HepG2 (cell line): Measurements from ENCODE around the gene BHLHA9. TPM values are rescaled to one million over a fixed set of nuclear protein-coding genes. Genes with fewer than 3 reads are reported as not detected.

Experiments
- ATF7 ChIP-seq, 2 experiments: fragments of 450-650 bp in 1 of 2; sonication (generic) in 1 of 2; formaldehyde crosslinking in 1 of 2; IDR thresholded peaks; 2 replicates each; pipeline versions ENCODE4 v1.4.0 to v1.6.1; 2016 to 2020; ENCODE audit warnings: antibody characterized with exemption in 1 of 2, mild to moderate bottlenecking in 1 of 2, missing genetic modification reagents in 1 of 2
- CBX1 ChIP-seq: IDR thresholded peaks from one replicate; pipeline ENCODE4 v1.6.1; 2016; ENCODE audit warnings: antibody characterized with exemption, low read depth
- EZH2 ChIP-seq: conservative IDR thresholded peaks from 2 replicates; pipeline ENCODE4 v1.6.1; 2012; ENCODE audit warnings: mild to moderate bottlenecking, low read depth, low read length, moderate library complexity
- FOXK1 ChIP-seq: sonication (generic); formaldehyde crosslinking; IDR thresholded peaks from 2 replicates; pipeline ENCODE4 v1.4.0; 2020; ENCODE audit warnings: low read depth, missing genetic modification reagents, borderline replicate concordance
- KAT8 ChIP-seq: IDR thresholded peaks from 2 replicates; pipeline ENCODE4 v1.6.1; 2016; ENCODE audit warnings: missing genetic modification reagents, missing compliant biosample characterization
- NFRKB ChIP-seq: fragments of 450-650 bp; IDR thresholded peaks from 2 replicates; pipeline ENCODE4 v1.6.1; 2017
- SOX13 ChIP-seq, 3 experiments: fragments of 450-650 bp in 1 of 3; sonication (generic) in 1 of 3; formaldehyde crosslinking in 1 of 3; IDR thresholded peaks in 2 of 3; conservative IDR thresholded peaks in 1 of 3; 2 replicates each; pipeline versions ENCODE4 v1.5.0 to v1.6.1; 2016 to 2020; ENCODE audit warnings: antibody characterized with exemption in 1 of 3, mild to moderate bottlenecking in 1 of 3, missing compliant biosample characterization in 1 of 3, missing genetic modification reagents in 1 of 3, moderate library complexity in 1 of 3
- ZFP90 ChIP-seq: sonication (generic); formaldehyde crosslinking; IDR thresholded peaks from 2 replicates; pipeline ENCODE4 v1.8.0; 2022; ENCODE audit warnings: missing genetic modification reagents, mild to moderate bottlenecking, inconsistent platforms, borderline replicate concordance
- ZNF777 ChIP-seq: sonication (generic); formaldehyde crosslinking; IDR thresholded peaks from 2 replicates; pipeline ENCODE4 v1.4.0; 2020; ENCODE audit warnings: missing genetic modification reagents
- ZNF788 ChIP-seq: sonication (generic); formaldehyde crosslinking; IDR thresholded peaks from 2 replicates; pipeline ENCODE4 v1.5.0; 2020; ENCODE audit warnings: mild to moderate bottlenecking, missing genetic modification reagents, borderline replicate concordance
- polyA plus RNA-seq, 8 experiments: library from polyadenylated mRNA; depleted of rRNA in 3 of 8; stranded (reverse) in 7 of 8; unstranded in 1 of 8; fragments of >200 nt; fragmentation: Illumina TruSeq in 4 of 8; extraction: Trizol in 4 of 8; gene quantifications; 2 replicates each; pipeline versions ENCODE4 v1.2.1 to v1.2.3, GENCODE V29; 2011 to 2016; ENCODE audit warnings: low read depth in 4 of 8, missing spikeins in 1 of 8, mixed read lengths in 1 of 8; ENCODE audit not compliant: insufficient read depth in 1 of 8
- total RNA-seq, 5 experiments: library from RNA; depleted of rRNA; stranded (reverse); fragments of >200 nt; fragmentation: Illumina TruSeq; extraction: Trizol; gene quantifications; 2 replicates each; pipeline ENCODE4 v1.2.3, GENCODE V29; 2016; ENCODE audit warnings: low read depth in 1 of 5
- TF ChIP-seq, protein P1 (sequence below): sonication (generic); formaldehyde crosslinking; IDR thresholded peaks from 2 replicates; pipeline ENCODE4 v1.5.1; 2020; ENCODE audit warnings: mild to moderate bottlenecking, missing genetic modification reagents, moderate library complexity
- TF ChIP-seq, protein P2 (sequence below): sonication (generic); formaldehyde crosslinking; IDR thresholded peaks from 2 replicates; pipeline ENCODE4 v1.5.1; 2020; ENCODE audit warnings: mild to moderate bottlenecking, missing genetic modification reagents, moderate library complexity
- TF ChIP-seq, protein P3 (sequence below): sonication (generic); formaldehyde crosslinking; IDR thresholded peaks from 2 replicates; pipeline ENCODE4 v1.4.0; 2020; ENCODE audit warnings: missing genetic modification reagents
- TF ChIP-seq, protein P4 (sequence below): sonication (generic); formaldehyde crosslinking; IDR thresholded peaks from 2 replicates; pipeline ENCODE4; 2020; ENCODE audit warnings: missing genetic modification reagents, mild to moderate bottlenecking, borderline replicate concordance
- TF ChIP-seq, protein P5 (sequence below): sonication (generic); formaldehyde crosslinking; IDR thresholded peaks from 2 replicates; pipeline ENCODE4 v1.5.1; 2020; ENCODE audit warnings: mild to moderate bottlenecking, moderate library complexity, missing genetic modification reagents

The BHLHA9 gene
- total and polyA plus RNA-seq, 2 of the 13 experiments (the other 11 are each of a cell fraction or from before 2014, with no cell fraction given): not detected

DNA sequence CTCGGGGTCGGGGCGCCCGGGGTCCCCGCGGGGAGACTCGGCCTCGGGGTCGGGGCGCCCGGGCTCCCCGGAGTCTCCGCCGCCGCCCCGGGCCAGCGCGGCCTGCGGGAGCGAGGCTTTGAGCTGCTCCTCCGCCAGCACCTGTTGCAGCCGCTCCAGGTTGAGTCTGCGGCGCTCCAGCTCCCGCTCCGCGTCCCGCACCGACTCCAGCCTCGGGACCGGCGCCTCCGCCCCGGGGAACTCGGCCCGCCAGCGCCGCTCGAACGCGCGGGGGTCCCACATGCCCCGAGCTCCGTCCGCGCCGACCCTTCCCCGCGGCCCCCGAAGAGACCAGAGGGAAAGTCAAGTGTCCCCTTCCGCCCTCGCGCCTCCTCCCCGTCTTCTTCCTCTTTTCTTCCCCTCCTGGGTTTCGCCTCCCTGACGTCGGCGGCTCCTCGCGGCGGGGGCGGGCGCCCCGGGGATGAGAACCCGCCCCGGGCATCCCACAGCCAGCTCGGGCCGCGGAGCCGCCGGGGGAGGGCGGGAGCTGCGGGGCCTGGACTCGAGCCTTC lies 40.8 kb upstream of the BHLHA9 start (continued):
- TF ChIP-seq, protein P1, sequence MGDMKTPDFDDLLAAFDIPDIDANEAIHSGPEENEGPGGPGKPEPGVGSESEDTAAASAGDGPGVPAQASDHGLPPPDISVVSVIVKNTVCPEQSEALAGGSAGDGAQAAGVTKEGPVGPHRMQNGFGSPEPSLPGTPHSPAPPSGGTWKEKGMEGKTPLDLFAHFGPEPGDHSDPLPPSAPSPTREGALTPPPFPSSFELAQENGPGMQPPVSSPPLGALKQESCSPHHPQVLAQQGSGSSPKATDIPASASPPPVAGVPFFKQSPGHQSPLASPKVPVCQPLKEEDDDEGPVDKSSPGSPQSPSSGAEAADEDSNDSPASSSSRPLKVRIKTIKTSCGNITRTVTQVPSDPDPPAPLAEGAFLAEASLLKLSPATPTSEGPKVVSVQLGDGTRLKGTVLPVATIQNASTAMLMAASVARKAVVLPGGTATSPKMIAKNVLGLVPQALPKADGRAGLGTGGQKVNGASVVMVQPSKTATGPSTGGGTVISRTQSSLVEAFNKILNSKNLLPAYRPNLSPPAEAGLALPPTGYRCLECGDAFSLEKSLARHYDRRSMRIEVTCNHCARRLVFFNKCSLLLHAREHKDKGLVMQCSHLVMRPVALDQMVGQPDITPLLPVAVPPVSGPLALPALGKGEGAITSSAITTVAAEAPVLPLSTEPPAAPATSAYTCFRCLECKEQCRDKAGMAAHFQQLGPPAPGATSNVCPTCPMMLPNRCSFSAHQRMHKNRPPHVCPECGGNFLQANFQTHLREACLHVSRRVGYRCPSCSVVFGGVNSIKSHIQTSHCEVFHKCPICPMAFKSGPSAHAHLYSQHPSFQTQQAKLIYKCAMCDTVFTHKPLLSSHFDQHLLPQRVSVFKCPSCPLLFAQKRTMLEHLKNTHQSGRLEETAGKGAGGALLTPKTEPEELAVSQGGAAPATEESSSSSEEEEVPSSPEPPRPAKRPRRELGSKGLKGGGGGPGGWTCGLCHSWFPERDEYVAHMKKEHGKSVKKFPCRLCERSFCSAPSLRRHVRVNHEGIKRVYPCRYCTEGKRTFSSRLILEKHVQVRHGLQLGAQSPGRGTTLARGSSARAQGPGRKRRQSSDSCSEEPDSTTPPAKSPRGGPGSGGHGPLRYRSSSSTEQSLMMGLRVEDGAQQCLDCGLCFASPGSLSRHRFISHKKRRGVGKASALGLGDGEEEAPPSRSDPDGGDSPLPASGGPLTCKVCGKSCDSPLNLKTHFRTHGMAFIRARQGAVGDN (CRISPR knock-in tag): peak; percentile 14; the same call in 1 of the 2 replicates
- TF ChIP-seq ZFP90: no peak
- TF ChIP-seq, protein P2, sequence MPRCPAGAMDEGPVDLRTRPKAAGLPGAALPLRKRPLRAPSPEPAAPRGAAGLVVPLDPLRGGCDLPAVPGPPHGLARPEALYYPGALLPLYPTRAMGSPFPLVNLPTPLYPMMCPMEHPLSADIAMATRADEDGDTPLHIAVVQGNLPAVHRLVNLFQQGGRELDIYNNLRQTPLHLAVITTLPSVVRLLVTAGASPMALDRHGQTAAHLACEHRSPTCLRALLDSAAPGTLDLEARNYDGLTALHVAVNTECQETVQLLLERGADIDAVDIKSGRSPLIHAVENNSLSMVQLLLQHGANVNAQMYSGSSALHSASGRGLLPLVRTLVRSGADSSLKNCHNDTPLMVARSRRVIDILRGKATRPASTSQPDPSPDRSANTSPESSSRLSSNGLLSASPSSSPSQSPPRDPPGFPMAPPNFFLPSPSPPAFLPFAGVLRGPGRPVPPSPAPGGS (CRISPR knock-in tag): no peak
- no peak for TF ChIP-seq FOXK1 (CRISPR knock-in tag)
- TF ChIP-seq ATF7 (IDR thresholded peaks at IDR 0.05): no peak
- TF ChIP-seq ATF7 (CRISPR knock-in tag; IDR thresholded peaks at IDR 0.05): no peak
- peak; percentile 63; the same call in 1 of the 2 replicates for TF ChIP-seq ZNF777 (CRISPR knock-in tag)
- 0 out of 2 replicates have a peak, but pooled peaks have one; percentile 81 for TF ChIP-seq EZH2
- TF ChIP-seq SOX13 (IDR thresholded peaks at IDR 0.05): no peak
- TF ChIP-seq SOX13 (CRISPR knock-in tag; conservative IDR thresholded peaks at IDR 0.05 in 1 of 2, IDR thresholded peaks at IDR 0.05 in 1 of 2): no peak
- TF ChIP-seq NFRKB: no peak
- no peak for TF ChIP-seq ZNF788 (CRISPR knock-in tag)
- TF ChIP-seq, protein P3, sequence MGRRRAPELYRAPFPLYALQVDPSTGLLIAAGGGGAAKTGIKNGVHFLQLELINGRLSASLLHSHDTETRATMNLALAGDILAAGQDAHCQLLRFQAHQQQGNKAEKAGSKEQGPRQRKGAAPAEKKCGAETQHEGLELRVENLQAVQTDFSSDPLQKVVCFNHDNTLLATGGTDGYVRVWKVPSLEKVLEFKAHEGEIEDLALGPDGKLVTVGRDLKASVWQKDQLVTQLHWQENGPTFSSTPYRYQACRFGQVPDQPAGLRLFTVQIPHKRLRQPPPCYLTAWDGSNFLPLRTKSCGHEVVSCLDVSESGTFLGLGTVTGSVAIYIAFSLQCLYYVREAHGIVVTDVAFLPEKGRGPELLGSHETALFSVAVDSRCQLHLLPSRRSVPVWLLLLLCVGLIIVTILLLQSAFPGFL: no peak
- no peak for TF ChIP-seq CBX1
- no peak for TF ChIP-seq KAT8 (CRISPR knock-in tag)
- TF ChIP-seq, protein P4, sequence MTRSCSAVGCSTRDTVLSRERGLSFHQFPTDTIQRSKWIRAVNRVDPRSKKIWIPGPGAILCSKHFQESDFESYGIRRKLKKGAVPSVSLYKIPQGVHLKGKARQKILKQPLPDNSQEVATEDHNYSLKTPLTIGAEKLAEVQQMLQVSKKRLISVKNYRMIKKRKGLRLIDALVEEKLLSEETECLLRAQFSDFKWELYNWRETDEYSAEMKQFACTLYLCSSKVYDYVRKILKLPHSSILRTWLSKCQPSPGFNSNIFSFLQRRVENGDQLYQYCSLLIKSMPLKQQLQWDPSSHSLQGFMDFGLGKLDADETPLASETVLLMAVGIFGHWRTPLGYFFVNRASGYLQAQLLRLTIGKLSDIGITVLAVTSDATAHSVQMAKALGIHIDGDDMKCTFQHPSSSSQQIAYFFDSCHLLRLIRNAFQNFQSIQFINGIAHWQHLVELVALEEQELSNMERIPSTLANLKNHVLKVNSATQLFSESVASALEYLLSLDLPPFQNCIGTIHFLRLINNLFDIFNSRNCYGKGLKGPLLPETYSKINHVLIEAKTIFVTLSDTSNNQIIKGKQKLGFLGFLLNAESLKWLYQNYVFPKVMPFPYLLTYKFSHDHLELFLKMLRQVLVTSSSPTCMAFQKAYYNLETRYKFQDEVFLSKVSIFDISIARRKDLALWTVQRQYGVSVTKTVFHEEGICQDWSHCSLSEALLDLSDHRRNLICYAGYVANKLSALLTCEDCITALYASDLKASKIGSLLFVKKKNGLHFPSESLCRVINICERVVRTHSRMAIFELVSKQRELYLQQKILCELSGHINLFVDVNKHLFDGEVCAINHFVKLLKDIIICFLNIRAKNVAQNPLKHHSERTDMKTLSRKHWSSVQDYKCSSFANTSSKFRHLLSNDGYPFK (CRISPR knock-in tag): no peak
- TF ChIP-seq, protein P5, sequence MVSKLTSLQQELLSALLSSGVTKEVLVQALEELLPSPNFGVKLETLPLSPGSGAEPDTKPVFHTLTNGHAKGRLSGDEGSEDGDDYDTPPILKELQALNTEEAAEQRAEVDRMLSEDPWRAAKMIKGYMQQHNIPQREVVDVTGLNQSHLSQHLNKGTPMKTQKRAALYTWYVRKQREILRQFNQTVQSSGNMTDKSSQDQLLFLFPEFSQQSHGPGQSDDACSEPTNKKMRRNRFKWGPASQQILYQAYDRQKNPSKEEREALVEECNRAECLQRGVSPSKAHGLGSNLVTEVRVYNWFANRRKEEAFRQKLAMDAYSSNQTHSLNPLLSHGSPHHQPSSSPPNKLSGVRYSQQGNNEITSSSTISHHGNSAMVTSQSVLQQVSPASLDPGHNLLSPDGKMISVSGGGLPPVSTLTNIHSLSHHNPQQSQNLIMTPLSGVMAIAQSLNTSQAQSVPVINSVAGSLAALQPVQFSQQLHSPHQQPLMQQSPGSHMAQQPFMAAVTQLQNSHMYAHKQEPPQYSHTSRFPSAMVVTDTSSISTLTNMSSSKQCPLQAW (CRISPR knock-in tag): no peak
